Mesenchymal stem cell (in vitro differentiated cells and primary cell): ENCODE results near the gene FADS6.

Experiments used
- DNase-seq: peaks from one replicate; pipeline ENCODE4 v3.0.0-alpha.2; 2013
- H2AFZ ChIP-seq: one replicate; pipeline ENCODE4 v1.6.1; 2013; ENCODE audit warnings: low read depth, mild to moderate bottlenecking, control low read depth, inconsistent platforms, low read length, moderate library complexity
- H2AK5ac ChIP-seq: 2 replicates; pipeline ENCODE4 v1.6.1; 2013; ENCODE audit warnings: low read length, moderate library complexity, mild to moderate bottlenecking, inconsistent platforms; ENCODE audit not compliant: severe bottlenecking
- H2BK120ac ChIP-seq: one replicate; pipeline ENCODE4 v1.6.1; 2013; ENCODE audit warnings: low read depth, mild to moderate bottlenecking, inconsistent platforms, low read length, moderate library complexity
- H2BK12ac ChIP-seq, 2 experiments: one replicate each; pipeline ENCODE4 v1.6.1; 2013; ENCODE audit warnings: inconsistent platforms in 2 of 2, low read length in 2 of 2, mild to moderate bottlenecking in 2 of 2, moderate library complexity in 2 of 2, control low read depth in 1 of 2
- H2BK15ac ChIP-seq: one replicate; pipeline ENCODE4 v1.6.1; 2013; ENCODE audit warnings: mild to moderate bottlenecking, low read depth, inconsistent platforms; ENCODE audit not compliant: poor library complexity, severe bottlenecking
- H2BK5ac ChIP-seq: 2 replicates; pipeline ENCODE4 v1.6.1; 2013; ENCODE audit warnings: low read depth, mild to moderate bottlenecking, low read length, control low read depth, inconsistent platforms; ENCODE audit not compliant: poor library complexity, severe bottlenecking
- H3K14ac ChIP-seq, 2 experiments: one replicate each; pipeline ENCODE4 v1.6.1; 2013; ENCODE audit warnings: inconsistent platforms in 2 of 2, low read length in 2 of 2, control low read depth in 1 of 2, mild to moderate bottlenecking in 1 of 2, moderate library complexity in 1 of 2
- H3K18ac ChIP-seq, 2 experiments: one replicate each; pipeline ENCODE4 v1.6.1; 2013; ENCODE audit warnings: inconsistent platforms in 2 of 2, low read length in 2 of 2, control low read depth in 1 of 2, low read depth in 1 of 2, mild to moderate bottlenecking in 1 of 2
- H3K23ac ChIP-seq, 2 experiments: one replicate each; pipeline ENCODE4 v1.6.1; 2013; ENCODE audit warnings: inconsistent platforms in 2 of 2, low read length in 2 of 2, mild to moderate bottlenecking in 2 of 2, moderate library complexity in 2 of 2, control low read depth in 1 of 2
- H3K27ac ChIP-seq: 2 replicates; pipeline ENCODE4 v1.5.1; 2013; ENCODE audit warnings: mild to moderate bottlenecking, moderate library complexity, low read length, control low read depth, inconsistent platforms; ENCODE audit not compliant: poor library complexity, severe bottlenecking
- H3K27me3 ChIP-seq, 2 experiments: 2 replicates each; pipeline versions ENCODE4 v1.6.1 to v1.7.0; 2013; ENCODE audit warnings: low read length in 2 of 2, mild to moderate bottlenecking in 2 of 2, moderate library complexity in 2 of 2, control low read depth in 1 of 2, inconsistent platforms in 1 of 2; ENCODE audit not compliant: control insufficient read depth in 1 of 2, insufficient read depth in 1 of 2
- H3K36me3 ChIP-seq, 2 experiments: 2 replicates each; pipeline versions ENCODE4 v1.6.1 to v1.7.0; 2013; ENCODE audit warnings: low read length in 2 of 2, control low read depth in 1 of 2, inconsistent platforms in 1 of 2, low read depth in 1 of 2, mild to moderate bottlenecking in 1 of 2; ENCODE audit not compliant: insufficient read depth in 2 of 2, control insufficient read depth in 1 of 2
- H3K4ac ChIP-seq, 2 experiments: one replicate each; pipeline ENCODE4 v1.6.1; 2013; ENCODE audit warnings: inconsistent platforms in 2 of 2, low read length in 2 of 2, mild to moderate bottlenecking in 2 of 2, moderate library complexity in 2 of 2, control low read depth in 1 of 2, low read depth in 1 of 2
- H3K4me1 ChIP-seq: 2 replicates; pipeline ENCODE4 v1.6.1; 2013; ENCODE audit warnings: low read depth, low read length, control low read depth; ENCODE audit not compliant: control insufficient read depth, insufficient read depth
- H3K4me2 ChIP-seq: 2 replicates; pipeline ENCODE4 v1.6.1; 2013; ENCODE audit warnings: low read length, mild to moderate bottlenecking, inconsistent platforms; ENCODE audit not compliant: poor library complexity, severe bottlenecking
- H3K4me3 ChIP-seq, 2 experiments: 2 replicates each; pipeline versions ENCODE4 v1.5.1 to v1.7.0; 2013; ENCODE audit warnings: low read length in 2 of 2, mild to moderate bottlenecking in 2 of 2, control low read depth in 1 of 2, low read depth in 1 of 2; ENCODE audit not compliant: insufficient read depth in 1 of 2
- H3K79me1 ChIP-seq: replicated peaks from 2 replicates; pipeline ENCODE4 v1.6.1; 2013; ENCODE audit warnings: mild to moderate bottlenecking, control low read depth, low read length, inconsistent platforms; ENCODE audit not compliant: poor library complexity, severe bottlenecking
- H3K9ac ChIP-seq: 2 replicates; pipeline ENCODE4 v1.7.0; 2013; ENCODE audit warnings: mild to moderate bottlenecking, low read length, moderate library complexity
- H3K9me3 ChIP-seq: 2 replicates; pipeline ENCODE4 v1.7.0; 2013; ENCODE audit warnings: mild to moderate bottlenecking, low read length; ENCODE audit not compliant: control insufficient read depth
- H4K8ac ChIP-seq: one replicate; pipeline ENCODE4 v1.6.1; 2013; ENCODE audit warnings: inconsistent platforms, mild to moderate bottlenecking, low read length, moderate library complexity
- H4K91ac ChIP-seq: one replicate; pipeline ENCODE4 v1.6.1; 2013; ENCODE audit warnings: mild to moderate bottlenecking, low read length, inconsistent platforms
- WGBS: methylation state at CpG from one replicate; pipeline ENCODE4 v1.1.7; 2013; ENCODE audit warnings: mixed read lengths; 5-methylcytosine and 5-hydroxymethylcytosine counted together

FADS6 gene

DNA sequence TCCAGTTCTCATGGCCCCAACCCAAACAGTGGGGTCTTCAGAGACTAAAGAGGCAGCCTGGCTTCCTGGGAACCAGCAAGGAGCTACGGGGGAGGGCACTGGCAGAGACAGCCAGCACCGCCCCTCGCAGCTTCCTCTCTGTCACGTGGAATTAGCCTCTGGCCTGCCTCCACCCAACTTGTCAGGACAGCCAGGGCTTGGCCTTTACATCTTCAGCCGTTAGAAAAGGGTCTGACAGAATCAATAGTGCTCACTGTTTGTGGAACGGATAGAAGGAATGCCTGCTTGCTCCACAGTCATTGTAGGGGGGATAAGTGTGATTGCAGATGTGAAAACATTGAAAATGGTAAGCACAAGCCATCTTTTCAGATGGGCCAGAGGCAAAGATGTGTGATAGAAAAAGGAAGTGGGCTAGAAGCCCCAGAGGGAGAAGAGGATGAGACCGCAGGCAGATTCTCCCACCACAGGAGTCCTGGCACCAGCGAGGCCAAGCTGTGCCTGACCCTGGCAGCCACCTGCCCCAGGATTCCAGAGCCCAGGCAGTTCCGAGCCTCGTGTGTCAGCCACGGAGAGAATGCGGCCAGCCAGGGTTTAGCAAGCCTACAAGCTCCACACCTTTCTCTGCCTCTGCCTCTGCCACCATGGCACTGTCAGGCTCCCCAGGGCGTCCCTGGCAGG lies 52.3 kb downstream of the FADS6 start:
- H2BK120ac ChIP-seq, result no peak overlapping the region
- no peak overlapping the region for H3K23ac ChIP-seq
- H3K27me3 ChIP-seq, result peaks cover 10 to 20% of the 10 kb centered on the region in 2 experiments
- 51% methylated on average over 13 of the region's 13 CpGs for WGBS
- no peak overlapping the region for H3K4me2 ChIP-seq
- H2AFZ ChIP-seq, result peak overlapping the region; percentile 11
- peak overlapping the region; percentile 26 for H2BK15ac ChIP-seq
- peak overlapping the region in 1 of 2 experiments; percentile 48 for H3K4ac ChIP-seq
- H2BK12ac ChIP-seq, result peak overlapping the region; percentile 75 to 76
- peak overlapping the region; percentile 38 for H2AK5ac ChIP-seq
- H2BK5ac ChIP-seq, result no peak overlapping the region
- peaks cover 10 to 32% of the 10 kb centered on the region in 2 experiments for H3K36me3 ChIP-seq
- H3K18ac ChIP-seq, result peak overlapping the region; percentile 16 to 44
- peak overlapping the region; percentile 21 for H3K9ac ChIP-seq
- peak; percentile 43 for DNase-seq
- no peaks in the 10 kb centered on the region for H3K79me1 ChIP-seq
- no peak overlapping the region for H3K4me3 ChIP-seq
- no peak overlapping the region for H3K14ac ChIP-seq
- no peaks in the 10 kb centered on the region for H3K9me3 ChIP-seq
- peaks cover 29% of the 10 kb centered on the region for H3K4me1 ChIP-seq
- peak overlapping the region; percentile 74 for H4K8ac ChIP-seq
- H3K27ac ChIP-seq, result no peak overlapping the region
- H4K91ac ChIP-seq, result peak overlapping the region; percentile 71

GRCh38 chr17:74839990-74840852 lies 53.2 kb downstream of the FADS6 start:
- H4K8ac ChIP-seq, result peak overlapping the region; percentile 60
- H4K91ac ChIP-seq, result no peak overlapping the region
- no peak overlapping the region for H2BK15ac ChIP-seq
- H3K4me3 ChIP-seq, result no peak overlapping the region
- H2AFZ ChIP-seq, result no peak overlapping the region
- peak overlapping the region in 1 of 2 experiments; percentile 60 for H2BK12ac ChIP-seq
- H3K4ac ChIP-seq, result no peak overlapping the region
- H3K36me3 ChIP-seq, result peaks cover 14 to 41% of the 10 kb centered on the region in 2 experiments
- H3K4me2 ChIP-seq, result no peak overlapping the region
- no peak overlapping the region for H2AK5ac ChIP-seq
- H3K79me1 ChIP-seq, result no peaks in the 10 kb centered on the region
- 55% methylated on average over 6 of the region's 7 CpGs for WGBS
- no peak overlapping the region for H3K23ac ChIP-seq
- no peak overlapping the region for H2BK5ac ChIP-seq
- no peaks in the 10 kb centered on the region for H3K9me3 ChIP-seq
- H3K18ac ChIP-seq, result peak overlapping the region in 1 of 2 experiments; percentile 58
- H2BK120ac ChIP-seq, result no peak overlapping the region
- no peak overlapping the region for H3K14ac ChIP-seq
- no peak for DNase-seq
- H3K27ac ChIP-seq, result no peak overlapping the region
- H3K9ac ChIP-seq, result no peak overlapping the region
- peaks cover 5 to 13% of the 10 kb centered on the region in 2 experiments for H3K27me3 ChIP-seq
- H3K4me1 ChIP-seq, result peaks cover 29% of the 10 kb centered on the region

DNA sequence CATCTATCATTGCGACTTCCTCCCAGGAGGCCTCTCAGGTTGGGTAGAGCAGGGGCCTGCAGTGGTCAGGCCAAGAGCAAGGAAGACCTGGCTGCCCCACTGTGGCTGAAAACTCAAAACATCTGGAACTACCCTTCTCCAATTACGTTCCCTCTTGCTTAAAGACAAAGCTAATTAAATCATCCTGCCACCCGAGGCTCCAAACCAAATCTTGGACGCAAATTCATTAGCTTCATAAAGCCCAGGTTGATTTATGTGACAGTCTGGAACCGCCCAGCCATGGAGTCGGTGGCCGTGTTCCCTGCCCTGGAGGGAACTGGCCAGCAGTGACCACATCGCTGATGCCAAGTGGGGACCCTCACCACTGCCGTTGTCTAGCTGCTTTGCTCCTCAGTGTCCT lies 55.2 kb downstream of the FADS6 start:
- Histone ChIP-seq H3K36me3 (peaks cover 14 to 49% of the 10 kb centered on the region in 2 experiments), H2AK5ac (no peak overlapping the region), H2BK15ac (no peak overlapping the region), H2AFZ (no peak overlapping the region), H2BK120ac (no peak overlapping the region), H3K4me3 (no peak overlapping the region), H3K9ac (no peak overlapping the region), H3K27me3 (peaks cover under 1% of the 10 kb centered on the region in 2 experiments), H3K79me1 (no peaks in the 10 kb centered on the region), H3K18ac (no peak overlapping the region), H3K9me3 (no peaks in the 10 kb centered on the region), H4K8ac (no peak overlapping the region), H3K23ac (no peak overlapping the region), H2BK12ac (no peak overlapping the region), H3K4ac (no peak overlapping the region), H2BK5ac (no peak overlapping the region), H3K14ac (no peak overlapping the region), H3K4me1 (peaks cover 35% of the 10 kb centered on the region), H4K91ac (no peak overlapping the region), H3K27ac (no peak overlapping the region), H3K4me2 (no peak overlapping the region)
- 90% methylated on average over 9 of the region's 9 CpGs for WGBS
- DNase-seq, result no peak
